H1 (cell line): ENCODE results near the gene NOP9. TPM values are rescaled to one million over a fixed set of nuclear protein-coding genes. Genes with fewer than 3 reads are reported as not detected.

Experiments used
- FOSL1 ChIP-seq: IDR thresholded peaks from 2 replicates; pipeline ENCODE4 v1.6.1; 2011; ENCODE audit warnings: mild to moderate bottlenecking, low read depth, low read length, moderate library complexity; ENCODE audit not compliant: insufficient read depth
- JUND ChIP-seq: IDR thresholded peaks from 2 replicates; pipeline ENCODE4 v1.6.1; 2011; ENCODE audit warnings: mild to moderate bottlenecking, improper control_type of control experiment, low read length
- KDM1A ChIP-seq: fragments of 200-600, 300-600 bp; sonication (generic); IDR thresholded peaks from 2 replicates; pipeline ENCODE4 v1.7.1; 2016; ENCODE audit warnings: mild to moderate bottlenecking, low read length, borderline replicate concordance
- RXRA ChIP-seq: IDR thresholded peaks from 2 replicates; pipeline ENCODE4 v1.6.1; 2011; ENCODE audit warnings: low read depth, mild to moderate bottlenecking, low read length, moderate library complexity; ENCODE audit not compliant: insufficient read depth
- polyA plus RNA-seq, 7 experiments: library from polyadenylated mRNA; depleted of rRNA in 3 of 7; stranded (reverse) in 5 of 7; unstranded in 2 of 7; fragments of >200 nt in 5 of 7; fragments of 200-250 nt in 2 of 7; gene quantifications; 1 replicate in 5 of 7; 2 replicates in 1 of 7; 4 replicates in 1 of 7; pipeline versions ENCODE4 v1.2.1 to v1.2.3, GENCODE V29; 2011 to 2013; ENCODE audit warnings: missing spikeins in 2 of 7, mixed read lengths in 2 of 7
- total RNA-seq: library from RNA; stranded (reverse); fragmentation: NEBNext Ultra II Directional; extraction: Animal tissue kit (Norgen Biotek cat#: 25700); gene quantifications from 2 replicates; pipeline ENCODE4 v1.2.1, GENCODE V29; 2021

Gene NOP9
- total and polyA plus RNA-seq, 2 of the 8 experiments (the other 6 are each of a cell fraction or from before 2014, with no cell fraction given) = 17.8 to 34.8 TPM

DNA sequence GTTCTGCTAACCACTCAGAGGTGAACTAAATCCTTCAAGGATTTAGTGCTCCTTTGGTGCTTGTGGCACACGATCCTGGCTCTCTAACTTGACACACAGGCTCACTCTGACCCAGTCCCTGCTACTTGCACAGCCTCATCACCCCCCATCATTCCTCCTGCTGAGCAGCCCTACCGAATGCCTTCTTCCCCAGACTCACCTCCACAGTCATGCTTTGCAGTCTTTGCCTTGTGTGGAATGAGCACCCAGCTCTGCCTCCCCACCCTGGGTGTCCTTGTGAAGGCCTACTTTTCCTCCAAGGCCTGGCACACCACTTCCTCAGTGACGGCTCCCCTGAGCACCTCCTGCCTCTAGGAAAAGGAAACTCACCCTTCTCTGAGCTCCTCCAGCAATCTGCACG lies 49.3 kb upstream of the NOP9 start (continued):
- TF ChIP-seq FOSL1 = no peak
- no peak for TF ChIP-seq RXRA
- TF ChIP-seq KDM1A = no peak
- no peak for TF ChIP-seq JUND
- TF ChIP-seq, all 59 proteins: peak for 0
